GM12878 (cell line): Measurements from ENCODE around the gene FNIP1. TPM values are rescaled to one million over a fixed set of nuclear protein-coding genes. Genes with fewer than 3 reads are reported as not detected.

Experiments
- ATAC-seq: fragments of 200-7000 bp; cut with Tn5 transposase; 3 replicates; pipeline ENCODE4 v1.9.1; 2020; ENCODE audit warnings: mild to moderate bottlenecking, moderate library complexity
- BruUV-seq: library from RNA; stranded (reverse); fragments of 400-500 nt; replicated peaks from 2 replicates; lab custom pipeline; 2021; lab: Mats Ljungman, UMichigan
- CTCF ChIA-PET: fragments of 300-600 bp; sonication (Branson Sonifier 250); formaldehyde crosslinking; extraction: SDS; loops from one replicate; lab custom pipeline; 2021; ENCODE audit warnings: inconsistent platforms; lab: Yijun Ruan, JAX
- POLR2A ChIA-PET: fragments of 350-600 bp; formaldehyde crosslinking; extraction: SDS; loops from one replicate; lab custom pipeline; 2021; ENCODE audit warnings: inconsistent platforms; lab: Charles Lee
- RAD21 ChIA-PET: fragments of 300-600 bp; sonication (Branson Sonifier 250); formaldehyde crosslinking; loops from one replicate; lab custom pipeline; 2023; ENCODE audit warnings: antibody characterized with exemption; ENCODE audit not compliant: unreplicated experiment; lab: Charles Lee
- SMC1A ChIA-PET: fragments of 300-600 bp; sonication (Branson Sonifier 250); formaldehyde crosslinking; loops from one replicate; lab custom pipeline; 2023; ENCODE audit not compliant: unreplicated experiment, uncharacterized antibody; lab: Charles Lee
- DNase-seq: peaks from one replicate; pipeline ENCODE4 v3.0.0-alpha.2; 2011; ENCODE audit warnings: low read depth, low spot score
- FAIRE-seq: peaks from 3 replicates; lab custom pipeline; 2011; peaks lifted over from hg19 to GRCh38; lab: Jason Lieb, UNC
- H2AFZ ChIP-seq: 2 replicates; pipeline ENCODE4 v1.6.0; 2011; ENCODE audit warnings: low read depth, low read length, control low read depth; ENCODE audit not compliant: control insufficient read depth
- H3K27ac ChIP-seq: 2 replicates; pipeline ENCODE4 v1.5.1; 2011; ENCODE audit warnings: control low read depth; ENCODE audit not compliant: control insufficient read depth, insufficient read depth
- H3K27me3 ChIP-seq, 2 experiments: replicated peaks in 1 of 2; 2 replicates each; pipeline versions ENCODE4 v1.6.0 to v1.6.1; 2011; ENCODE audit warnings: low read length in 1 of 2; ENCODE audit not compliant: control insufficient read depth in 2 of 2, insufficient read depth in 2 of 2
- H3K36me3 ChIP-seq, 2 experiments: 2 replicates each; pipeline ENCODE4 v1.5.1; 2011; ENCODE audit warnings: low read length in 1 of 2; ENCODE audit not compliant: control insufficient read depth in 2 of 2, insufficient read depth in 2 of 2
- H3K4me1 ChIP-seq: 2 replicates; pipeline ENCODE4 v1.6.1; 2011; ENCODE audit warnings: mild to moderate bottlenecking, low read length, moderate library complexity, mixed read lengths; ENCODE audit not compliant: control insufficient read depth, insufficient read depth
- H3K4me2 ChIP-seq: 2 replicates; pipeline ENCODE4 v1.6.0; 2011; ENCODE audit warnings: control low read depth; ENCODE audit not compliant: control insufficient read depth, insufficient read depth
- H3K4me3 ChIP-seq: fragments of 200-600 bp; sonication (generic); 2 replicates; pipeline ENCODE4 v1.5.1; 2016
- H3K79me2 ChIP-seq: 2 replicates; pipeline ENCODE4 v1.6.0; 2011; ENCODE audit warnings: low read length; ENCODE audit not compliant: control insufficient read depth, insufficient read depth
- H3K9ac ChIP-seq: 2 replicates; pipeline ENCODE4 v1.8.0; 2011; ENCODE audit warnings: low read length, control low read depth, mixed read lengths; ENCODE audit not compliant: control insufficient read depth, insufficient read depth
- H3K9me3 ChIP-seq: replicated peaks from 3 replicates; pipeline ENCODE4 v1.5.1; 2011; ENCODE audit warnings: mild to moderate bottlenecking, low read length; ENCODE audit not compliant: control insufficient read depth, insufficient read depth
- H4K20me1 ChIP-seq: 2 replicates; pipeline ENCODE4 v1.6.0; 2011; ENCODE audit not compliant: control insufficient read depth, insufficient read depth
- ATF2 ChIP-seq: IDR thresholded peaks from 2 replicates; pipeline ENCODE4 v1.6.1; 2012; ENCODE audit warnings: low read length, inconsistent platforms
- BACH1 ChIP-seq: fragments of 450-650 bp; IDR thresholded peaks from 2 replicates; pipeline ENCODE4 v1.6.1; 2017; ENCODE audit warnings: mild to moderate bottlenecking, borderline replicate concordance
- BRCA1 ChIP-seq: IDR thresholded peaks from 2 replicates; pipeline ENCODE4 v1.6.1; 2011; ENCODE audit warnings: low read depth, low read length, improper control_type of control experiment
- CREB1 ChIP-seq: IDR thresholded peaks from 2 replicates; pipeline ENCODE4 v1.6.1; 2012; ENCODE audit warnings: low read depth, mild to moderate bottlenecking, inconsistent platforms
- CTCF ChIP-seq, 3 experiments: IDR thresholded peaks in 2 of 3; conservative IDR thresholded peaks in 1 of 3; 2 replicates each; pipeline ENCODE4 v1.5.1; 2011; ENCODE audit warnings: low read depth in 3 of 3, low read length in 3 of 3, mild to moderate bottlenecking in 3 of 3, control low read depth in 2 of 3, moderate library complexity in 2 of 3, inconsistent platforms in 1 of 3, mixed read lengths in 1 of 3; ENCODE audit not compliant: control insufficient read depth in 2 of 3, insufficient read depth in 1 of 3; ENCODE audit errors: extremely low read depth in 1 of 3
- IRF3 ChIP-seq: fragments of 450-650 bp; IDR thresholded peaks from 2 replicates; pipeline ENCODE4 v1.6.1; 2014; ENCODE audit warnings: mild to moderate bottlenecking
- MTA2 ChIP-seq: fragments of 450-650 bp; IDR thresholded peaks from 2 replicates; pipeline ENCODE4 v1.6.1; 2016; ENCODE audit warnings: low read depth, mild to moderate bottlenecking, moderate library complexity
- SMARCA5 ChIP-seq: fragments of 450-650 bp; IDR thresholded peaks from 2 replicates; pipeline ENCODE4 v1.6.1; 2017; ENCODE audit warnings: mild to moderate bottlenecking
- SP1 ChIP-seq: IDR thresholded peaks from one replicate; pipeline ENCODE4 v1.6.1; 2011; ENCODE audit warnings: low read depth, low read length
- SPI1 ChIP-seq: IDR thresholded peaks from 2 replicates; pipeline ENCODE4 v1.6.1; 2011; ENCODE audit warnings: low read depth, mild to moderate bottlenecking, low read length, moderate library complexity, borderline replicate concordance; ENCODE audit not compliant: insufficient read depth
- SRF ChIP-seq, 2 experiments: IDR thresholded peaks; 2 replicates each; pipeline ENCODE4 v1.6.1; 2011; ENCODE audit warnings: low read depth in 2 of 2, low read length in 2 of 2, mild to moderate bottlenecking in 1 of 2, moderate library complexity in 1 of 2
- YBX1 ChIP-seq: fragments of 450-650 bp; IDR thresholded peaks from 2 replicates; pipeline ENCODE4 v1.6.1; 2016; ENCODE audit warnings: antibody characterized with exemption
- ZBTB40 ChIP-seq: fragments of 450-650 bp; IDR thresholded peaks from 2 replicates; pipeline ENCODE4 v1.6.1; 2016; ENCODE audit warnings: mild to moderate bottlenecking, moderate library complexity, borderline replicate concordance
- ZNF274 ChIP-seq: IDR thresholded peaks from one replicate; pipeline ENCODE4 v1.8.0; 2011; ENCODE audit not compliant: insufficient read length, insufficient read depth
- WGBS: methylation state at CpG from one replicate; pipeline ENCODE4 v1.1.6; 2016; ENCODE audit warnings: low lambda C conversion rate; ENCODE audit not compliant: insufficient replicate concordance, insufficient coverage; ENCODE audit errors: missing lambda C conversion rate; 5-methylcytosine and 5-hydroxymethylcytosine counted together
- in situ Hi-C: fragments of 300-500 bp; cut with MboI; formaldehyde crosslinking; loops from 9 replicates; pipeline ENCODE4 v1.14.3; 2018; ENCODE audit warnings: mixed read lengths
- intact Hi-C: fragments of 100-400 bp; cut with micrococcal nuclease; formaldehyde crosslinking; loops from one replicate; pipeline ENCODE4 v1.14.2; 2022; ENCODE audit not compliant: unreplicated experiment
- polyA plus RNA-seq, 11 experiments: library from polyadenylated mRNA; depleted of rRNA in 4 of 11; unstranded in 6 of 11; stranded (reverse) in 5 of 11; fragments of >200 nt; fragmentation: Nextera tagmentation in 4 of 11; fragmentation: Illumina TruSeq in 1 of 11; extraction: Ambion mirVana in 4 of 11; extraction: Trizol in 1 of 11; gene quantifications; 1 replicate in 1 of 11; 2 replicates in 10 of 11; pipeline versions ENCODE4 v1.2.1 to v1.2.3, GENCODE V29; 2011 to 2016; ENCODE audit warnings: inconsistent platforms in 2 of 11, missing spikeins in 2 of 11, low read depth in 1 of 11
- total RNA-seq, 4 experiments: library from RNA; depleted of rRNA in 3 of 4; stranded (reverse); fragments of >200 nt in 3 of 4; fragmentation: Illumina TruSeq in 1 of 4; extraction: Trizol in 1 of 4; gene quantifications; 2 replicates each; pipeline versions ENCODE4 v1.2.1 to v1.2.3, GENCODE V29; 2013 to 2021

Gene FNIP1
- total and polyA plus RNA-seq, 10 of the 15 experiments (the other 5 are each of a cell fraction or from before 2014, with no cell fraction given): 4.3 to 18.0 (median 14.0) TPM

- no peak for TF ChIP-seq ZBTB40
Measured at GRCh38 chr5:131694926-131695325, 101.9 kb downstream of the FNIP1 start (continued).

GRCh38 chr5:131693894-131694293 is 102.9 kb downstream of the FNIP1 start:
- ChIA-PET CTCF (no interaction called here), SMC1A (interaction anchor here (1.0 to 1.2 kb wide), 3 partner anchors 8 to 52 kb away, joined by 3 to 4 read pairs (median 4); no protein-coding TSS in a partner anchor), POLR2A (no interaction called here), RAD21 (no interaction called here)
- H3K9me3 ChIP-seq: no peaks in the 10 kb centered on the region
- intact Hi-C loops (no loop called here), in situ Hi-C loops (no loop called here)
- BruUV-seq: no TSS peak
- no peaks in the 10 kb centered on the region for H3K79me2 ChIP-seq
- no peak overlapping the region for H3K4me2 ChIP-seq
- FAIRE-seq: no peak
- peaks cover 0 to 12% of the 10 kb centered on the region in 2 experiments; a peak in 1 of 4 replicates for H3K36me3 ChIP-seq
- H4K20me1 ChIP-seq: no peaks in the 10 kb centered on the region
- no peak overlapping the region for H2AFZ ChIP-seq
- no peak for DNase-seq
- H3K27me3 ChIP-seq: no peaks in the 10 kb centered on the region
- no peaks in the 10 kb centered on the region for H3K4me1 ChIP-seq
- no peak overlapping the region for H3K9ac ChIP-seq
- no peak overlapping the region for H3K4me3 ChIP-seq
- 100% methylated on average over 1 of the region's 1 CpG for WGBS
- H3K27ac ChIP-seq: no peak overlapping the region
- no peak for ATAC-seq
- no peak for TF ChIP-seq YBX1
- no peak for TF ChIP-seq ZNF274
- TF ChIP-seq BACH1: no peak
- no peak for TF ChIP-seq CTCF (IDR thresholded peaks at IDR 0.05 in 2 of 3, conservative IDR thresholded peaks at IDR 0.05 in 1 of 3; ENCODE audit: control insufficient read depth in 2 of 3, extremely low read depth in 1 of 3, insufficient read depth in 1 of 3, low read depth in 3 of 3, low read length in 3 of 3)
- no peak for TF ChIP-seq CREB1
- no peak for TF ChIP-seq IRF3
- no peak for TF ChIP-seq SMARCA5
- TF ChIP-seq SPI1: no peak
- TF ChIP-seq SP1: no peak
- no peak for TF ChIP-seq BRCA1
- TF ChIP-seq MTA2: no peak
- TF ChIP-seq ATF2: no peak
- no peak for TF ChIP-seq SRF (IDR thresholded peaks at IDR 0.05; ENCODE audit: low read depth in 2 of 2, low read length in 2 of 2)
